Measurements from ENCODE around the gene COL11A2. TPM values are rescaled to one million over a fixed set of nuclear protein-coding genes. Genes with fewer than 3 reads are reported as not detected.

Gene COL11A2
- total RNA-seq, 1 experiment from 2014 or later: 3.7 TPM

GRCh38 chr6:33185654-33186187, 6.5 kb downstream of the COL11A2 start:
- Mint-ChIP-seq H3K36me3 (no peaks in the 10 kb centered on the region), H3K9me3 (peaks cover 13% of the 10 kb centered on the region), H3K4me3 (no peak overlapping the region), H3K4me1 (peaks cover 7% of the 10 kb centered on the region), H3K27me3 (ENCODE audit: low read depth) (peaks cover 19% of the 10 kb centered on the region), H3K27ac (no peak overlapping the region)
- ATAC-seq (no peak), DNase-seq (ENCODE audit: low spot score) (no peak)
- CTCF ChIA-PET: interaction anchor here (0.6 to 1.6 kb wide), 3 partner anchors 12 to 62 kb away, joined by 3 to 6 read pairs (median 4); no protein-coding TSS in a partner anchor
- TF ChIP-seq RORB (CRISPR knock-in tag; IDR thresholded peaks at IDR 0.05): no peak
- TF ChIP-seq CTCF (IDR thresholded peaks at IDR 0.05): no peak
- no peak for TF ChIP-seq MYBL2 (CRISPR knock-in tag; IDR thresholded peaks at IDR 0.05)
- no peak for TF ChIP-seq ZSCAN18 (CRISPR knock-in tag; IDR thresholded peaks at IDR 0.05)
- no peak for TF ChIP-seq ZNF138 (CRISPR knock-in tag; conservative IDR thresholded peaks at IDR 0.05)
- TF ChIP-seq ZNF671 (CRISPR knock-in tag; IDR thresholded peaks at IDR 0.05): no peak
- TF ChIP-seq PRRX2 (CRISPR knock-in tag; IDR thresholded peaks at IDR 0.05): no peak
- no peak for TF ChIP-seq ZNF263 (CRISPR knock-in tag; IDR thresholded peaks at IDR 0.05; ENCODE audit: low read depth)
- TF ChIP-seq PRDM15 (CRISPR knock-in tag; IDR thresholded peaks at IDR 0.05): no peak
- no peak for TF ChIP-seq FOXJ3 (CRISPR knock-in tag; IDR thresholded peaks at IDR 0.05; ENCODE audit: borderline replicate concordance)
- no peak for TF ChIP-seq NFE2L1 (CRISPR knock-in tag; IDR thresholded peaks at IDR 0.05)
- no peak for TF ChIP-seq ZNF396 (CRISPR knock-in tag; IDR thresholded peaks at IDR 0.05; ENCODE audit: borderline replicate concordance)
- TF ChIP-seq ATF2 (CRISPR knock-in tag; IDR thresholded peaks at IDR 0.05; ENCODE audit: borderline replicate concordance, low read depth): no peak
- TF ChIP-seq EMX1 (CRISPR knock-in tag; IDR thresholded peaks at IDR 0.05): no peak
- no peak for TF ChIP-seq SP1 (CRISPR knock-in tag; conservative IDR thresholded peaks at IDR 0.05)
- TF ChIP-seq HMGXB4 (CRISPR knock-in tag; IDR thresholded peaks at IDR 0.05): no peak
- TF ChIP-seq TEAD4 (CRISPR knock-in tag; IDR thresholded peaks at IDR 0.05): no peak
- no peak for TF ChIP-seq IRF1 (CRISPR knock-in tag; IDR thresholded peaks at IDR 0.05)
- POLR2A ChIA-PET: no interaction called here
